H1 (cell line): ENCODE data around the gene SCCPDH. TPM values are rescaled to one million over a fixed set of nuclear protein-coding genes. Genes with fewer than 3 reads are reported as not detected.

Source experiments
- CTCF ChIA-PET: fragments of 300-600 bp; sonication (Branson Sonifier 250); formaldehyde crosslinking; loops from one replicate; lab custom pipeline; 2021; ENCODE audit not compliant: partially characterized antibody; lab: Charles Lee
- POLR2A ChIA-PET: fragments of 300-600 bp; sonication (Branson Sonifier 250); formaldehyde crosslinking; loops from one replicate; lab custom pipeline; 2021; ENCODE audit warnings: inconsistent platforms; ENCODE audit not compliant: partially characterized antibody; lab: Charles Lee
- DNase-seq, 2 experiments: peaks; one replicate each; pipeline versions ENCODE4 v3.0.0 to v3.0.0-alpha.2; 2010 to 2022; ENCODE audit warnings: low spot score in 2 of 2, low read depth in 1 of 2, mixed read lengths in 1 of 2
- FAIRE-seq: peaks from 2 replicates; lab custom pipeline; 2011; peaks lifted over from hg19 to GRCh38; lab: Jason Lieb, UNC
- H2AFZ ChIP-seq: 2 replicates; pipeline ENCODE4 v1.8.1; 2012; ENCODE audit warnings: low read length, inconsistent platforms
- H2AK5ac ChIP-seq: 2 replicates; pipeline ENCODE4 v1.6.1; 2013; ENCODE audit warnings: low read depth, low read length
- H2BK120ac ChIP-seq: replicated peaks from 2 replicates; pipeline ENCODE3; 2013; ENCODE audit warnings: low read depth, low read length, inconsistent platforms
- H2BK12ac ChIP-seq: 2 replicates; pipeline ENCODE4 v1.6.1; 2013; ENCODE audit warnings: low read depth, low read length
- H2BK15ac ChIP-seq: 2 replicates; pipeline ENCODE4 v1.6.1; 2013; ENCODE audit warnings: low read length
- H2BK20ac ChIP-seq: 2 replicates; pipeline ENCODE4 v1.6.1; 2013; ENCODE audit warnings: low read length
- H2BK5ac ChIP-seq: 2 replicates; pipeline ENCODE4 v1.6.1; 2013; ENCODE audit warnings: low read depth, low read length
- H3K14ac ChIP-seq: 2 replicates; pipeline ENCODE4 v1.6.1; 2013; ENCODE audit warnings: inconsistent platforms; ENCODE audit not compliant: insufficient read length
- H3K18ac ChIP-seq: 2 replicates; pipeline ENCODE4 v1.6.1; 2013; ENCODE audit warnings: low read length; ENCODE audit errors: extremely low read depth
- H3K23ac ChIP-seq: 2 replicates; pipeline ENCODE4 v1.6.1; 2013; ENCODE audit warnings: inconsistent platforms; ENCODE audit not compliant: insufficient read length
- H3K23me2 ChIP-seq: 2 replicates; pipeline ENCODE4 v1.6.1; 2013; ENCODE audit warnings: low read depth, low read length
- H3K27ac ChIP-seq: 2 replicates; pipeline ENCODE4 v1.6.1; 2011; ENCODE audit warnings: low read depth, low read length, inconsistent platforms
- H3K27me3 ChIP-seq, 4 experiments: replicated peaks in 1 of 4; 1 replicate in 1 of 4; 2 replicates in 3 of 4; pipeline versions ENCODE4 v1.6.1 to v1.8.1; 2011 to 2013; ENCODE audit warnings: low read length in 3 of 4, mild to moderate bottlenecking in 3 of 4, inconsistent platforms in 2 of 4, mixed read lengths in 2 of 4, moderate library complexity in 1 of 4; ENCODE audit not compliant: control insufficient read depth in 3 of 4, insufficient read depth in 3 of 4; ENCODE audit errors: extremely low read depth in 1 of 4
- H3K36me3 ChIP-seq, 4 experiments: 2 replicates each; pipeline versions ENCODE4 v1.6.1 to v1.8.1; 2011 to 2013; ENCODE audit warnings: mild to moderate bottlenecking in 4 of 4, low read length in 3 of 4, moderate library complexity in 2 of 4, control low read depth in 1 of 4, inconsistent platforms in 1 of 4; ENCODE audit not compliant: insufficient read depth in 4 of 4, control insufficient read depth in 2 of 4
- H3K4ac ChIP-seq: replicated peaks from 2 replicates; pipeline ENCODE3; 2013; ENCODE audit warnings: low read length, low read depth, mixed read lengths, inconsistent platforms; ENCODE audit not compliant: insufficient read length
- H3K4me1 ChIP-seq, 4 experiments: replicated peaks in 1 of 4; 1 replicate in 1 of 4; 2 replicates in 3 of 4; pipeline versions ENCODE4 v1.6.1 to v1.8.1; 2011 to 2013; ENCODE audit warnings: low read length in 3 of 4, inconsistent platforms in 2 of 4, mixed read lengths in 1 of 4; ENCODE audit not compliant: insufficient read depth in 4 of 4, control insufficient read depth in 3 of 4
- H3K4me2 ChIP-seq, 2 experiments: 2 replicates each; pipeline versions ENCODE4 v1.6.1 to v1.8.1; 2011 to 2013; ENCODE audit warnings: low read depth in 2 of 2, low read length in 2 of 2, control low read depth in 1 of 2, inconsistent platforms in 1 of 2, mild to moderate bottlenecking in 1 of 2; ENCODE audit not compliant: insufficient read depth in 1 of 2
- H3K4me3 ChIP-seq, 4 experiments: fragments of 200-600, 300-600 bp in 1 of 4; sonication (generic), shearing (Covaris generic), sonication (Bioruptor Twin) in 1 of 4; 2 replicates each; pipeline versions ENCODE4 v1.5.1 to v1.8.1; 2011 to 2016; ENCODE audit warnings: low read length in 4 of 4, low read depth in 3 of 4, control low read depth in 2 of 4, inconsistent platforms in 2 of 4, mild to moderate bottlenecking in 2 of 4, mixed read lengths in 1 of 4, moderate library complexity in 1 of 4; ENCODE audit not compliant: insufficient read depth in 2 of 4; ENCODE audit errors: extremely low read depth in 1 of 4
- H3K56ac ChIP-seq: replicated peaks from 2 replicates; pipeline ENCODE3; 2013; ENCODE audit warnings: low read depth, mild to moderate bottlenecking, mixed read lengths, low read length, inconsistent platforms; ENCODE audit not compliant: insufficient read length
- H3K79me1 ChIP-seq: 2 replicates; pipeline ENCODE4 v1.6.1; 2013; ENCODE audit warnings: low read depth, low read length, control low read depth
- H3K79me2 ChIP-seq, 2 experiments: 2 replicates each; pipeline versions ENCODE4 v1.6.1 to v1.8.1; 2012 to 2013; ENCODE audit warnings: low read length in 2 of 2, mild to moderate bottlenecking in 2 of 2, inconsistent platforms in 1 of 2; ENCODE audit not compliant: insufficient read depth in 2 of 2, control insufficient read depth in 1 of 2
- H3K9ac ChIP-seq, 4 experiments: replicated peaks in 1 of 4; 1 replicate in 1 of 4; 2 replicates in 3 of 4; pipeline versions ENCODE4 v1.6.1 to v1.8.1; 2011 to 2013; ENCODE audit warnings: low read depth in 3 of 4, low read length in 3 of 4, control low read depth in 2 of 4, mild to moderate bottlenecking in 2 of 4, moderate library complexity in 2 of 4, inconsistent platforms in 1 of 4; ENCODE audit errors: extremely low read depth in 1 of 4
- H3K9me3 ChIP-seq, 2 experiments: 2 replicates each; pipeline versions ENCODE4 v1.6.1 to v1.8.1; 2012 to 2013; ENCODE audit warnings: mild to moderate bottlenecking in 2 of 2, moderate library complexity in 2 of 2, control low read depth in 1 of 2, inconsistent platforms in 1 of 2, low read depth in 1 of 2, low read length in 1 of 2, mixed read lengths in 1 of 2; ENCODE audit not compliant: insufficient read depth in 2 of 2
- H4K20me1 ChIP-seq, 2 experiments: replicated peaks in 1 of 2; 2 replicates each; pipeline versions ENCODE3 to v1.8.1; 2011 to 2013; ENCODE audit warnings: inconsistent platforms in 2 of 2, low read length in 2 of 2, mild to moderate bottlenecking in 1 of 2; ENCODE audit not compliant: insufficient read depth in 2 of 2, control insufficient read depth in 1 of 2
- H4K5ac ChIP-seq: 2 replicates; pipeline ENCODE4 v1.6.1; 2013; ENCODE audit warnings: low read length, low read depth, mixed read lengths, inconsistent platforms; ENCODE audit not compliant: insufficient read length
- H4K8ac ChIP-seq: 2 replicates; pipeline ENCODE4 v1.8.0; 2013; ENCODE audit warnings: mild to moderate bottlenecking, moderate library complexity, low read length, inconsistent platforms; ENCODE audit not compliant: insufficient read depth; ENCODE audit errors: extremely low read depth
- H4K91ac ChIP-seq: replicated peaks from 2 replicates; pipeline ENCODE3; 2013; ENCODE audit warnings: low read length, mixed read lengths, inconsistent platforms; ENCODE audit not compliant: insufficient read length
- CEBPB ChIP-seq: IDR thresholded peaks from 2 replicates; pipeline ENCODE4 v1.6.1; 2012; ENCODE audit warnings: low read depth, low read length
- KDM1A ChIP-seq: fragments of 200-600, 300-600 bp; sonication (generic); IDR thresholded peaks from 2 replicates; pipeline ENCODE4 v1.7.1; 2016; ENCODE audit warnings: mild to moderate bottlenecking, low read length, borderline replicate concordance
- WGBS, 2 experiments: shearing (Covaris generic) in 1 of 2; methylation state at CpG; one replicate each; pipeline versions ENCODE4 v1.1.6 to v1.1.7; 2013 to 2015; ENCODE audit warnings: low lambda C conversion rate in 2 of 2, mixed read lengths in 2 of 2, inconsistent platforms in 1 of 2, low coverage in 1 of 2, missing lambda C conversion rate in 1 of 2; ENCODE audit not compliant: insufficient replicate concordance in 2 of 2, insufficient coverage in 1 of 2, insufficient read length in 1 of 2; ENCODE audit errors: extremely low coverage in 1 of 2, missing lambda C conversion rate in 1 of 2; 5-methylcytosine and 5-hydroxymethylcytosine counted together
- polyA plus RNA-seq, 7 experiments: library from polyadenylated mRNA; depleted of rRNA in 3 of 7; stranded (reverse) in 5 of 7; unstranded in 2 of 7; fragments of >200 nt in 5 of 7; fragments of 200-250 nt in 2 of 7; gene quantifications; 1 replicate in 5 of 7; 2 replicates in 1 of 7; 4 replicates in 1 of 7; pipeline versions ENCODE4 v1.2.1 to v1.2.3, GENCODE V29; 2011 to 2013; ENCODE audit warnings: missing spikeins in 2 of 7, mixed read lengths in 2 of 7
- total RNA-seq: library from RNA; stranded (reverse); fragmentation: NEBNext Ultra II Directional; extraction: Animal tissue kit (Norgen Biotek cat#: 25700); gene quantifications from 2 replicates; pipeline ENCODE4 v1.2.1, GENCODE V29; 2021

SCCPDH gene
- total and polyA plus RNA-seq, 2 of the 8 experiments (the other 6 are each of a cell fraction or from before 2014, with no cell fraction given): 9.5 to 17.0 TPM

- no peak overlapping the region for H2BK15ac ChIP-seq
- H3K4ac ChIP-seq: no peak overlapping the region
- ChIA-PET CTCF (interaction anchor here (1.6 to 2.1 kb wide), 2 partner anchors 23 to 68 kb away, joined by 3 to 4 read pairs; no protein-coding TSS in a partner anchor), POLR2A (no interaction called here)
- no peaks in the 10 kb centered on the region for H4K20me1 ChIP-seq
- H3K79me1 ChIP-seq: no peaks in the 10 kb centered on the region
- 89% methylated on average over 8 of the region's 8 CpGs; no CpG with 5 or more reads in 1 of the 2 experiments for WGBS, 2 experiments
- no peak overlapping the region for H3K4me2 ChIP-seq
- no peak overlapping the region for H3K9ac ChIP-seq
- H3K27ac ChIP-seq: no peak overlapping the region
- H3K18ac ChIP-seq: no peak overlapping the region
- no peak overlapping the region for H3K56ac ChIP-seq
- H3K79me2 ChIP-seq: no peaks in the 10 kb centered on the region
- H3K23ac ChIP-seq: no peak overlapping the region
- no peak overlapping the region for H4K5ac ChIP-seq
- no peak overlapping the region for H4K91ac ChIP-seq
- no peak overlapping the region for H4K8ac ChIP-seq
- FAIRE-seq (no peak), DNase-seq (no peak)
- no peak overlapping the region for H2BK120ac ChIP-seq
- no peaks in the 10 kb centered on the region for H3K27me3 ChIP-seq
- no peaks in the 10 kb centered on the region for H3K23me2 ChIP-seq
- no peak overlapping the region for H3K14ac ChIP-seq
- TF ChIP-seq CEBPB (no peak), KDM1A (no peak)
- peaks cover 0 to 33% (median 8%) of the 10 kb centered on the region in 4 experiments; a peak in 5 of 8 replicates for H3K36me3 ChIP-seq
- no peak overlapping the region for H2AK5ac ChIP-seq
- no peak overlapping the region for H2BK12ac ChIP-seq
- no peak overlapping the region for H3K4me3 ChIP-seq
- peaks cover 4 to 6% of the 10 kb centered on the region in 2 experiments; a peak in 1 of 4 replicates for H3K9me3 ChIP-seq
- H2AFZ ChIP-seq: no peak overlapping the region
- H2BK5ac ChIP-seq: no peak overlapping the region
- no peak overlapping the region for H2BK20ac ChIP-seq
- no peaks in the 10 kb centered on the region for H3K4me1 ChIP-seq
These were observed 6.6 kb downstream of the SCCPDH start for GRCh38 chr1:246730839-246731238.
